H1 (cell line): ENCODE data around the gene SPOP. TPM values are rescaled to one million over a fixed set of nuclear protein-coding genes. Genes with fewer than 3 reads are reported as not detected.

ENCODE experiments used
- CEBPB ChIP-seq: IDR thresholded peaks from 2 replicates; pipeline ENCODE4 v1.6.1; 2012; ENCODE audit warnings: low read depth, low read length
- CHD2 ChIP-seq: IDR thresholded peaks from 2 replicates; pipeline ENCODE4 v1.6.1; 2012; ENCODE audit warnings: low read length, improper control_type of control experiment
- E2F6 ChIP-seq: IDR thresholded peaks from 2 replicates; pipeline ENCODE4 v1.6.1; 2012; ENCODE audit warnings: inconsistent platforms
- EGR1 ChIP-seq: IDR thresholded peaks from 2 replicates; pipeline ENCODE4 v1.6.1; 2011; ENCODE audit warnings: low read depth, low read length, borderline replicate concordance
- HDAC2 ChIP-seq, 2 experiments: fragments of 300-600 bp in 1 of 2; sonication (generic) in 1 of 2; IDR thresholded peaks; 2 replicates each; pipeline ENCODE4 v1.6.1; 2011 to 2012; ENCODE audit warnings: low read depth in 2 of 2, low read length in 2 of 2, mild to moderate bottlenecking in 2 of 2, moderate library complexity in 2 of 2, borderline replicate concordance in 1 of 2, inconsistent platforms in 1 of 2
- POU5F1 ChIP-seq: IDR thresholded peaks from 2 replicates; pipeline ENCODE4 v1.6.1; 2011; ENCODE audit warnings: low read depth, mild to moderate bottlenecking, low read length, moderate library complexity
- RAD21 ChIP-seq, 2 experiments: IDR thresholded peaks in 1 of 2; conservative IDR thresholded peaks in 1 of 2; 2 replicates each; pipeline ENCODE4 v1.6.1; 2011; ENCODE audit warnings: low read depth in 2 of 2, low read length in 2 of 2, improper control_type of control experiment in 1 of 2, inconsistent platforms in 1 of 2, mild to moderate bottlenecking in 1 of 2, moderate library complexity in 1 of 2
- RBBP5 ChIP-seq: IDR thresholded peaks from 2 replicates; pipeline ENCODE4 v1.7.1; 2012; ENCODE audit warnings: low read depth, mild to moderate bottlenecking, inconsistent platforms, low read length, moderate library complexity, borderline replicate concordance
- RNF2 ChIP-seq: fragments of 200-900, 300-1000 bp; sonication (generic); IDR thresholded peaks from 2 replicates; pipeline ENCODE4 v1.7.1; 2016; ENCODE audit warnings: borderline replicate concordance, low read depth, mild to moderate bottlenecking, antibody characterized with exemption, low read length; ENCODE audit not compliant: poor library complexity, severe bottlenecking; ENCODE audit errors: missing control alignments
- USF2 ChIP-seq: IDR thresholded peaks from 2 replicates; pipeline ENCODE4 v1.6.1; 2011; ENCODE audit warnings: low read length, improper control_type of control experiment
- polyA plus RNA-seq, 7 experiments: library from polyadenylated mRNA; depleted of rRNA in 3 of 7; stranded (reverse) in 5 of 7; unstranded in 2 of 7; fragments of >200 nt in 5 of 7; fragments of 200-250 nt in 2 of 7; gene quantifications; 1 replicate in 5 of 7; 2 replicates in 1 of 7; 4 replicates in 1 of 7; pipeline versions ENCODE4 v1.2.1 to v1.2.3, GENCODE V29; 2011 to 2013; ENCODE audit warnings: missing spikeins in 2 of 7, mixed read lengths in 2 of 7
- total RNA-seq: library from RNA; stranded (reverse); fragmentation: NEBNext Ultra II Directional; extraction: Animal tissue kit (Norgen Biotek cat#: 25700); gene quantifications from 2 replicates; pipeline ENCODE4 v1.2.1, GENCODE V29; 2021

SPOP gene
- total and polyA plus RNA-seq, 2 of the 8 experiments (the other 6 are each of a cell fraction or from before 2014, with no cell fraction given): 13.3 to 25.6 TPM

- TF ChIP-seq USF2: 0 out of 2 replicates have a peak, but pooled peaks have one; percentile 5
- TF ChIP-seq POU5F1: no peak
- TF ChIP-seq CEBPB: no peak
- TF ChIP-seq EGR1: no peak
- peak; percentile 97 to 99 for TF ChIP-seq RAD21 (IDR thresholded peaks at IDR 0.05 in 1 of 2, conservative IDR thresholded peaks at IDR 0.05 in 1 of 2; ENCODE audit: low read depth in 2 of 2, low read length in 2 of 2)
- TF ChIP-seq RNF2: no peak
- no peak for TF ChIP-seq RBBP5
- TF ChIP-seq CHD2: 0 out of 2 replicates have a peak, but pooled peaks have one; percentile 34
- TF ChIP-seq E2F6: no peak
- TF ChIP-seq HDAC2 (IDR thresholded peaks at IDR 0.05; ENCODE audit: borderline replicate concordance in 1 of 2, low read depth in 2 of 2, low read length in 2 of 2): no peak; a peak in 1 of 4 replicates
These were observed 109.8 kb downstream of the SPOP start (continued) for GRCh38 chr17:49567871-49568694.
